Panc1 (cell line): ENCODE data around the gene ZNF407.

ENCODE experiments used
- CTCF ChIP-seq: fragments of 450-650 bp; IDR thresholded peaks from 2 replicates; pipeline ENCODE4 v1.5.1; 2017; ENCODE audit warnings: mild to moderate bottlenecking
- POLR2AphosphoS5 ChIP-seq: IDR thresholded peaks from 2 replicates; pipeline ENCODE4 v1.6.1; 2012; ENCODE audit warnings: mild to moderate bottlenecking, low read depth, low read length, moderate library complexity
- REST ChIP-seq, 2 experiments: IDR thresholded peaks; 2 replicates each; pipeline ENCODE4 v1.6.1; 2011 to 2012; ENCODE audit warnings: low read depth in 2 of 2, control low read depth in 1 of 2, low read length in 1 of 2, mild to moderate bottlenecking in 1 of 2, moderate library complexity in 1 of 2; ENCODE audit not compliant: insufficient read depth in 1 of 2
- SIN3A ChIP-seq: IDR thresholded peaks from 2 replicates; pipeline ENCODE4 v1.6.1; 2012; ENCODE audit warnings: low read depth, mild to moderate bottlenecking, low read length, moderate library complexity, borderline replicate concordance; ENCODE audit not compliant: insufficient read depth

GRCh38 chr18:74718312-74718711, 120.6 kb downstream of the ZNF407 start:
- TF ChIP-seq CTCF (no peak), SIN3A (no peak), REST (IDR thresholded peaks at IDR 0.05; ENCODE audit: insufficient read depth in 1 of 2, low read depth in 2 of 2, low read length in 1 of 2) (no peak), POLR2AphosphoS5 (no peak)
